NB4 (cell line): ENCODE data around the gene MEN1.

Experiments
- CTCF ChIP-seq: IDR thresholded peaks from one replicate; pipeline ENCODE4 v1.5.1; 2012; ENCODE audit warnings: low read depth, low read length
- MAX ChIP-seq: IDR thresholded peaks from 2 replicates; pipeline ENCODE4 v1.6.1; 2011; ENCODE audit warnings: low read depth, low read length
- MYC ChIP-seq: IDR thresholded peaks from 2 replicates; pipeline ENCODE4 v1.6.1; 2011; ENCODE audit warnings: low read depth, low read length
- POLR2A ChIP-seq: IDR thresholded peaks from 2 replicates; pipeline ENCODE4 v1.6.1; 2011; ENCODE audit warnings: mild to moderate bottlenecking; ENCODE audit not compliant: insufficient read length; ENCODE audit errors: extremely low read depth

GRCh38 chr11:64772303-64773018 is 37.9 kb downstream of the MEN1 start:
- TF ChIP-seq POLR2A (no peak), CTCF (no peak), MAX (no peak), MYC (no peak)
